Calu3 (cell line): Measurements from ENCODE around the gene TMEM143. TPM values are rescaled to one million over a fixed set of nuclear protein-coding genes. Genes with fewer than 3 reads are reported as not detected.

ENCODE experiments used
- BruUV-seq: library from RNA; stranded (reverse); fragments of 400-500 nt; replicated peaks from 2 replicates; lab custom pipeline; 2021; lab: Mats Ljungman, UMichigan
- CTCF ChIA-PET: fragments of 300-600 bp; sonication (Branson Sonifier 250); formaldehyde crosslinking; loops from one replicate; lab custom pipeline; 2022; ENCODE audit warnings: antibody characterized with exemption; lab: Charles Lee
- DNase-seq: peaks from one replicate; pipeline ENCODE4 v3.0.0; 2022
- H3K27ac Mint-ChIP-seq: one replicate; pipeline ENCODE4 v1.8.0; 2022; ENCODE audit warnings: mixed read lengths; ENCODE audit not compliant: unreplicated experiment
- H3K27me3 Mint-ChIP-seq: one replicate; pipeline ENCODE4 v1.8.0; 2022; ENCODE audit warnings: mixed read lengths; ENCODE audit not compliant: unreplicated experiment
- H3K36me3 Mint-ChIP-seq: one replicate; pipeline ENCODE4 v1.8.0; 2022; ENCODE audit warnings: mild to moderate bottlenecking, moderate library complexity, mixed read lengths; ENCODE audit not compliant: insufficient read depth, unreplicated experiment
- H3K4me1 Mint-ChIP-seq: one replicate; pipeline ENCODE4 v1.8.0; 2022; ENCODE audit warnings: mild to moderate bottlenecking, low read depth, mixed read lengths; ENCODE audit not compliant: unreplicated experiment
- H3K4me3 Mint-ChIP-seq: one replicate; pipeline ENCODE4 v1.8.0; 2022; ENCODE audit warnings: mild to moderate bottlenecking, low read depth, moderate library complexity, mixed read lengths; ENCODE audit not compliant: unreplicated experiment
- H3K9me3 Mint-ChIP-seq: one replicate; pipeline ENCODE4 v1.8.0; 2022; ENCODE audit warnings: low read depth, mixed read lengths; ENCODE audit not compliant: unreplicated experiment
- intact Hi-C: fragments of 100-400 bp; cut with micrococcal nuclease; formaldehyde crosslinking; loops from one replicate; pipeline ENCODE4 v1.10.0; 2022; ENCODE audit not compliant: unreplicated experiment
- total RNA-seq: library from RNA; stranded (reverse); gene quantifications from 2 replicates; pipeline ENCODE4 v1.2.3, GENCODE V29; 2022
- TF ChIP-seq, protein P1 (sequence below): fragments of 200-600 bp; IDR thresholded peaks from one replicate; pipeline ENCODE4 v1.8.0; 2022; ENCODE audit warnings: antibody characterized with exemption; ENCODE audit not compliant: unreplicated experiment

Gene TMEM143
- total RNA-seq, 1 experiment from 2014 or later = 10.4 TPM

- TF ChIP-seq, protein P1, sequence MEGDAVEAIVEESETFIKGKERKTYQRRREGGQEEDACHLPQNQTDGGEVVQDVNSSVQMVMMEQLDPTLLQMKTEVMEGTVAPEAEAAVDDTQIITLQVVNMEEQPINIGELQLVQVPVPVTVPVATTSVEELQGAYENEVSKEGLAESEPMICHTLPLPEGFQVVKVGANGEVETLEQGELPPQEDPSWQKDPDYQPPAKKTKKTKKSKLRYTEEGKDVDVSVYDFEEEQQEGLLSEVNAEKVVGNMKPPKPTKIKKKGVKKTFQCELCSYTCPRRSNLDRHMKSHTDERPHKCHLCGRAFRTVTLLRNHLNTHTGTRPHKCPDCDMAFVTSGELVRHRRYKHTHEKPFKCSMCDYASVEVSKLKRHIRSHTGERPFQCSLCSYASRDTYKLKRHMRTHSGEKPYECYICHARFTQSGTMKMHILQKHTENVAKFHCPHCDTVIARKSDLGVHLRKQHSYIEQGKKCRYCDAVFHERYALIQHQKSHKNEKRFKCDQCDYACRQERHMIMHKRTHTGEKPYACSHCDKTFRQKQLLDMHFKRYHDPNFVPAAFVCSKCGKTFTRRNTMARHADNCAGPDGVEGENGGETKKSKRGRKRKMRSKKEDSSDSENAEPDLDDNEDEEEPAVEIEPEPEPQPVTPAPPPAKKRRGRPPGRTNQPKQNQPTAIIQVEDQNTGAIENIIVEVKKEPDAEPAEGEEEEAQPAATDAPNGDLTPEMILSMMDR = no peak
- Mint-ChIP-seq H3K27ac (no peak overlapping the region), H3K9me3 (no peaks in the 10 kb centered on the region), H3K4me3 (no peak overlapping the region), H3K27me3 (peaks cover 30% of the 10 kb centered on the region), H3K36me3 (no peaks in the 10 kb centered on the region), H3K4me1 (no peaks in the 10 kb centered on the region)
- intact Hi-C loops = no loop called here
- CTCF ChIA-PET = no interaction called here
- no TSS peak for BruUV-seq
- no peak for DNase-seq
Observed at GRCh38 chr19:48301886-48302599, 61.7 kb downstream of the TMEM143 start.

- no TSS peak for BruUV-seq
- no peak for DNase-seq
- H3K27me3 Mint-ChIP-seq = peaks cover 22% of the 10 kb centered on the region
- intact Hi-C loops = no loop called here
- H3K27ac Mint-ChIP-seq = no peak overlapping the region
- CTCF ChIA-PET = no interaction called here
- H3K9me3 Mint-ChIP-seq = no peaks in the 10 kb centered on the region
- no peaks in the 10 kb centered on the region for H3K36me3 Mint-ChIP-seq
- H3K4me1 Mint-ChIP-seq = no peaks in the 10 kb centered on the region
- TF ChIP-seq, protein P1 = no peak
- H3K4me3 Mint-ChIP-seq = no peak overlapping the region
Observed at GRCh38 chr19:48297975-48298374, 65.8 kb downstream of the TMEM143 start.

GRCh38 chr19:48296963-48297734 lies 66.6 kb downstream of the TMEM143 start:
- TF ChIP-seq, protein P1 = no peak
- CTCF ChIA-PET = no interaction called here
- Mint-ChIP-seq H3K4me1 (no peaks in the 10 kb centered on the region), H3K4me3 (no peak overlapping the region), H3K9me3 (no peaks in the 10 kb centered on the region), H3K27ac (no peak overlapping the region), H3K27me3 (peaks cover 22% of the 10 kb centered on the region), H3K36me3 (no peaks in the 10 kb centered on the region)
- no TSS peak for BruUV-seq
- no peak for DNase-seq
- intact Hi-C loops = no loop called here

DNA sequence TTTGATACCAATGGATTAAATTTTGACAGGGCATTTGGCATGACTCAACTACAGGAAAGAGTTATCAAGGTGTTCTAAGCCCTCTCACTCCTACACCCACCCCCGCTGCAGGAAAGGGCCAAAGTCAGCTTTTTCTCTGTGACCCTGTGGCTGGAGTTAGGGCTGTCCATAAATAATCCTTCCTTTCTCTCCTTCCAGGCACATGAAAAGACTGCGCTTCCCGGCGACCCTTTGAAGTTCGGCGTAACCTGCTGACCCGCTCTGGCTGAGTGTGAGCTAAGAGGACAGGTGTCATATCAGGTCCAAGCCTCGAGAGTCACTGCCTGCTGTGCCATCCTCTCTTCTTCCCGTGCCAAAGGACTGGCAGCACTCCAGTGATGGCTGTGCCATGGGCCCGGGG lies 68.3 kb downstream of the TMEM143 start:
- TF ChIP-seq, protein P1 = no peak
- H3K4me1 Mint-ChIP-seq = no peaks in the 10 kb centered on the region
- CTCF ChIA-PET = interaction anchor here (0.8 kb wide), 1 partner anchor 126 kb away, joined by 3 read pairs; no protein-coding TSS in a partner anchor
- H3K27ac Mint-ChIP-seq = no peak overlapping the region
- H3K4me3 Mint-ChIP-seq = no peak overlapping the region
- DNase-seq = no peak
- BruUV-seq = no TSS peak
- no peaks in the 10 kb centered on the region for H3K9me3 Mint-ChIP-seq
- H3K36me3 Mint-ChIP-seq = peaks cover 6% of the 10 kb centered on the region
- H3K27me3 Mint-ChIP-seq = peaks cover 22% of the 10 kb centered on the region
- intact Hi-C loops = no loop called here
